AG08396 (cell line): Measurements from ENCODE around the gene GHRL.
"Not testable (repeated sequence)": the region's sequence is repeated elsewhere in the genome, so short reads cannot be mapped to it uniquely, and the experiment has no call there.

Experiments
- DNase-seq: peaks from one replicate; pipeline ENCODE4 v3.0.0; 2012; ENCODE audit warnings: low spot score, mixed read lengths

GHRL gene

GRCh38 chr3:10273702-10274305, 18.9 kb downstream of the GHRL start:
- DNase-seq = peak; percentile 43

- DNase-seq = no peak
Observed at GRCh38 chr3:10272977-10273376, 19.8 kb downstream of the GHRL start.

GRCh38 chr3:10272476-10272875, 20.3 kb downstream of the GHRL start:
- DNase-seq = not testable (repeated sequence)

GRCh38 chr3:10269443-10269842, 23.3 kb downstream of the GHRL start:
- DNase-seq = no peak

- DNase-seq = no peak
Observed at GRCh38 chr3:10268930-10269329, 23.8 kb downstream of the GHRL start.

GRCh38 chr3:10268116-10268515, 24.6 kb downstream of the GHRL start:
- no peak for DNase-seq

- DNase-seq = not testable (repeated sequence)
Observed at GRCh38 chr3:10266936-10267335, 25.8 kb downstream of the GHRL start.

GRCh38 chr3:10265833-10266232, 26.9 kb downstream of the GHRL start:
- no peak for DNase-seq

GRCh38 chr3:10263646-10264363, 28.9 kb downstream of the GHRL start:
- DNase-seq = peak; percentile 61

GRCh38 chr3:10262027-10262426, 30.7 kb downstream of the GHRL start:
- DNase-seq = no peak

- DNase-seq = no peak
Observed at GRCh38 chr3:10260211-10260701, 32.5 kb downstream of the GHRL start.

- no peak for DNase-seq
Observed at GRCh38 chr3:10259798-10260197, 32.9 kb downstream of the GHRL start.

GRCh38 chr3:10259036-10259435, 33.7 kb downstream of the GHRL start:
- no peak for DNase-seq

- DNase-seq = no peak
Observed at GRCh38 chr3:10255835-10256234, 36.9 kb downstream of the GHRL start.

- no peak for DNase-seq
Observed at GRCh38 chr3:10253731-10254130, 39.0 kb downstream of the GHRL start.

- DNase-seq = no peak
Observed at GRCh38 chr3:10251006-10251405, 41.7 kb downstream of the GHRL start.

- DNase-seq = peak; percentile 46
Observed at GRCh38 chr3:10249833-10250232, 42.9 kb downstream of the GHRL start.

- DNase-seq = peak; percentile 55
Observed at GRCh38 chr3:10248984-10249748, 43.6 kb downstream of the GHRL start.

GRCh38 chr3:10248184-10248983, 44.4 kb downstream of the GHRL start, which contains the start of gene TATDN2:
Gene TATDN2 (plus strand): TSS chr3:10248459. CDS start chr3:10249201, 742 bp downstream.
- peak; percentile 99 for DNase-seq

- DNase-seq = no peak
Observed at GRCh38 chr3:10247679-10248183, 45.0 kb downstream of the GHRL start.

GRCh38 chr3:10245081-10245712, 47.5 kb downstream of the GHRL start:
- no peak for DNase-seq
